Measurements from ENCODE around the gene UPK3A. TPM values are rescaled to one million over a fixed set of nuclear protein-coding genes. Genes with fewer than 3 reads are reported as not detected.

Gene UPK3A
- total and polyA plus RNA-seq, 2 experiments from 2014 or later = 0.47 TPM; not detected in 1

- Histone ChIP-seq H2AFZ (no peak overlapping the region), H3F3A (replicated peaks; ENCODE audit: low read depth) (peaks cover 4% of the 10 kb centered on the region; the same call in 1 of the 2 replicates), H3K79me2 (replicated peaks; ENCODE audit: insufficient read depth) (peaks cover 48% of the 10 kb centered on the region), H3K27ac (ENCODE audit: low read depth) (no peak overlapping the region), H3K4me3 (no peak overlapping the region), H4K20me1 (replicated peaks; ENCODE audit: insufficient read depth) (peaks cover 18% of the 10 kb centered on the region), H3K9me2 (ENCODE audit: insufficient read depth) (no peaks in the 10 kb centered on the region), H3K27me3 (ENCODE audit: insufficient read depth) (peaks cover 9% of the 10 kb centered on the region; the same call in 1 of the 2 replicates), H3K36me3 (ENCODE audit: insufficient read depth) (no peaks in the 10 kb centered on the region), H3K4me2 (no peak overlapping the region), H3K4me1 (ENCODE audit: insufficient read depth) (peaks cover 10% of the 10 kb centered on the region)
- Mint-ChIP-seq H3K9me3 (no peaks in the 10 kb centered on the region), H3K4me1 (peaks cover 20% of the 10 kb centered on the region), H3K27me3 (ENCODE audit: insufficient read depth, low read depth, poor library complexity) (peaks cover 21% of the 10 kb centered on the region), H3K36me3 (ENCODE audit: low read depth) (no peaks in the 10 kb centered on the region; the same call in 1 of the 3 replicates), H3K4me3 (no peak overlapping the region), H3K27ac (no peak overlapping the region)
- no peak for TF ChIP-seq REST (IDR thresholded peaks at IDR 0.05; ENCODE audit: unreplicated experiment)
- TF ChIP-seq CTCF (conservative IDR thresholded peaks at IDR 0.05; ENCODE audit: low read depth in 2 of 2) = no peak
- TF ChIP-seq NANOG (IDR thresholded peaks at IDR 0.05; ENCODE audit: borderline replicate concordance) = no peak
- TF ChIP-seq EZH2phosphoT487 (IDR thresholded peaks at IDR 0.05; ENCODE audit: unreplicated experiment) = no peak
- TF ChIP-seq ZNF331 (CRISPR knock-in tag; IDR thresholded peaks at IDR 0.05; ENCODE audit: low read depth) = no peak
- TF ChIP-seq POLR2AphosphoS5 (IDR thresholded peaks at IDR 0.05; ENCODE audit: low read depth) = no peak
- no peak for TF ChIP-seq ZNF462 (CRISPR knock-in tag; IDR thresholded peaks at IDR 0.05)
- no peak for TF ChIP-seq ZNF114 (CRISPR knock-in tag; IDR thresholded peaks at IDR 0.05)
- no peak for TF ChIP-seq EZH2 (IDR thresholded peaks at IDR 0.05; ENCODE audit: low read depth, unreplicated experiment)
- no peak for TF ChIP-seq STAT1 (IDR thresholded peaks at IDR 0.05; ENCODE audit: unreplicated experiment)
- TF ChIP-seq CREB1 (CRISPR knock-in tag; IDR thresholded peaks at IDR 0.05; ENCODE audit: low read depth) = no peak
- no peak for TF ChIP-seq ETS1 (IDR thresholded peaks at IDR 0.05)
- TF ChIP-seq JUNB (IDR thresholded peaks at IDR 0.05; ENCODE audit: unreplicated experiment) = no peak
- no peak for DNase-seq (ENCODE audit: low spot score)
- no peak for ATAC-seq
Observed at GRCh38 chr22:45235851-45236342, 48.9 kb upstream of the UPK3A start.

Data from GM23338 (cell line).